GM12891 (cell line): ENCODE measurements around the gene PTPN13.

ENCODE experiments used
- DNase-seq: peaks from one replicate; pipeline ENCODE4 v3.0.0; 2011; ENCODE audit warnings: low spot score; ENCODE audit not compliant: insufficient read length
- FAIRE-seq: peaks from 2 replicates; lab custom pipeline; 2011; peaks lifted over from hg19 to GRCh38; lab: Jason Lieb, UNC
- PAX5 ChIP-seq: IDR thresholded peaks from 2 replicates; pipeline ENCODE4 v1.6.1; 2011; ENCODE audit warnings: low read length, moderate library complexity, mild to moderate bottlenecking; ENCODE audit not compliant: insufficient read depth, severe bottlenecking
- POLR2A ChIP-seq: IDR thresholded peaks from 2 replicates; pipeline ENCODE4 v1.6.1; 2011; ENCODE audit warnings: low read depth, low read length, control low read depth
- POLR2AphosphoS5 ChIP-seq: IDR thresholded peaks from 2 replicates; pipeline ENCODE4 v1.6.1; 2011; ENCODE audit warnings: low read depth, low read length, control low read depth
- POU2F2 ChIP-seq: IDR thresholded peaks from 2 replicates; pipeline ENCODE4 v1.6.1; 2011; ENCODE audit warnings: low read depth, mild to moderate bottlenecking, control low read depth, low read length, moderate library complexity
- SPI1 ChIP-seq: IDR thresholded peaks from 2 replicates; pipeline ENCODE4 v1.6.1; 2011; ENCODE audit warnings: low read depth, low read length, control low read depth
- TAF1 ChIP-seq: IDR thresholded peaks from 2 replicates; pipeline ENCODE4 v1.6.1; 2011; ENCODE audit warnings: low read depth, low read length, control low read depth

PTPN13 gene

GRCh38 chr4:86749121-86749520, 155.0 kb downstream of the PTPN13 start:
- no peak for TF ChIP-seq TAF1
- no peak for TF ChIP-seq POU2F2
- no peak for TF ChIP-seq POLR2AphosphoS5
- no peak for TF ChIP-seq PAX5
- TF ChIP-seq POLR2A = no peak
- TF ChIP-seq SPI1 = no peak
- FAIRE-seq (no peak), DNase-seq (no peak)

GRCh38 chr4:86755388-86755787, 161.3 kb downstream of the PTPN13 start:
- TF ChIP-seq POLR2A (no peak), POLR2AphosphoS5 (no peak), POU2F2 (no peak), SPI1 (no peak), PAX5 (no peak), TAF1 (no peak)
- FAIRE-seq (no peak), DNase-seq (no peak)

- FAIRE-seq (no peak), DNase-seq (no peak)
- no peak for TF ChIP-seq TAF1
- no peak for TF ChIP-seq SPI1
- TF ChIP-seq POLR2A = no peak
- no peak for TF ChIP-seq POLR2AphosphoS5
- TF ChIP-seq PAX5 = no peak
- TF ChIP-seq POU2F2 = no peak
Observed at GRCh38 chr4:86757468-86757867, 163.4 kb downstream of the PTPN13 start.

GRCh38 chr4:86759298-86759697, 165.2 kb downstream of the PTPN13 start:
- TF ChIP-seq POU2F2 (no peak), POLR2AphosphoS5 (no peak)
- no peak for FAIRE-seq
- DNase-seq = no peak

- FAIRE-seq (no peak), DNase-seq (no peak)
- no peak for TF ChIP-seq POLR2AphosphoS5
Observed at GRCh38 chr4:86762649-86763048, 168.5 kb downstream of the PTPN13 start.

GRCh38 chr4:86769794-86770193, 175.7 kb downstream of the PTPN13 start:
- FAIRE-seq (no peak), DNase-seq (no peak)
- TF ChIP-seq PAX5 = no peak
- TF ChIP-seq POLR2A = no peak
- TF ChIP-seq POLR2AphosphoS5 = no peak
- TF ChIP-seq POU2F2 = no peak
- no peak for TF ChIP-seq TAF1
- no peak for TF ChIP-seq SPI1

GRCh38 chr4:86771141-86771540, 177.0 kb downstream of the PTPN13 start:
- FAIRE-seq = no peak

GRCh38 chr4:86775061-86775460, 180.9 kb downstream of the PTPN13 start:
- DNase-seq = no peak
- TF ChIP-seq PAX5 (no peak), TAF1 (no peak), SPI1 (no peak), POLR2A (no peak), POU2F2 (no peak), POLR2AphosphoS5 (no peak)
- no peak for FAIRE-seq

More at GRCh38 chr4:86771141-86771540, 177.0 kb downstream of the PTPN13 start:
- DNase-seq = no peak
- TF ChIP-seq POLR2AphosphoS5 (no peak), POLR2A (no peak), TAF1 (no peak), PAX5 (no peak), POU2F2 (no peak), SPI1 (no peak)

GRCh38 chr4:86778175-86778574, 184.1 kb downstream of the PTPN13 start:
- FAIRE-seq (peak; percentile 28), DNase-seq (no peak)
- TF ChIP-seq POU2F2 (no peak), TAF1 (no peak), POLR2A (no peak), POLR2AphosphoS5 (no peak), PAX5 (no peak), SPI1 (no peak)

GRCh38 chr4:86788826-86789225, 194.7 kb downstream of the PTPN13 start:
- FAIRE-seq = no peak
- no peak for DNase-seq
- TF ChIP-seq POLR2AphosphoS5 (no peak), PAX5 (no peak), POLR2A (no peak), TAF1 (no peak), POU2F2 (no peak), SPI1 (no peak)

GRCh38 chr4:86791126-86791525, 197.0 kb downstream of the PTPN13 start:
- no peak for DNase-seq
- no peak for TF ChIP-seq SPI1
- TF ChIP-seq PAX5 = no peak
- no peak for TF ChIP-seq POLR2A
- no peak for TF ChIP-seq TAF1
- no peak for TF ChIP-seq POU2F2
- TF ChIP-seq POLR2AphosphoS5 = no peak
- FAIRE-seq = no peak
